ENCODE measurements around the gene CTAGE15. TPM values are rescaled to one million over a fixed set of nuclear protein-coding genes. Genes with fewer than 3 reads are reported as not detected.
A peak's percentile ranks its signal among the peaks of the same experiment; 100 is the strongest.
"Not testable (repeated sequence)": the region's sequence is repeated elsewhere in the genome, so short reads cannot be mapped to it uniquely, and the experiment has no call there.

CTAGE15 gene
- total and polyA plus RNA-seq, 2 experiments from 2014 or later: 1.6 TPM; not detected in 1

DNA sequence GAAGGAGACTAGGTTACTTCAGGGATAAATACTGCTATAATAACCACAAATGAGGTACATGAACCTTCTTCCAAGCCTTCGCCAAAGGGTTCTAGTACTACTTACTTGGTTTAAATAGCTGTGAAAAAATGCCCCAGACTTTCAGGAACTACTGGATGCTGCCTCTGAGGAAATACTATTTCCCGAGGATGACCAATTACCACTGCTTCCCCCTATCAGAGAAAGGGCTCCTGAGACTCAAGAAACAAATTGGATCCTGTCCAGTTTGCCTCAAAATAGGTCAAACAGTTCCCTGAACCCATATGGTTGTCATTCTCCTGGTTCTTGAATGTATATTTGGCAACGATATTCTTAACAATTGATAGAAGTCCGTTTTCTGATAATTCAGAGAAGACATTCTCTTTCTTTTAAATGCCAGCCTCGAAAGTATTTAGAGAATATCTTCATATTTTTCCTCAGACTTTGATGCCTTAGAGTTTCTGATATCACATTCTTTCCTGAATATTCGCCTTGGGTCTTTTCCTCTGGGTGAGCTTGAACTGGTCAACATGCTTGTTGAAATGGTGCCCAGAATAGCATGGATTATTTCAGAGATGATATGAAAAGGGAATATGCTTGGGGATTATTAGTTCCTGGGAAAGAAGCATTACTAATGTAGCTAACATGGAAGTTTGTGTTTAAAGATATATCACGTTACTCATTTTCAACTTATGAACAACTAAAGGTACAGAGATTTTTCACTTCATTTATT lies 28.1 kb upstream of the CTAGE15 start:
- H3K4me3 Mint-ChIP-seq; H3K27ac Mint-ChIP-seq; H3K4me2 ChIP-seq; H3K4me1 Mint-ChIP-seq; H3K9me2 ChIP-seq (ENCODE audit: insufficient read depth); H3K9me3 Mint-ChIP-seq; H3K27me3 ChIP-seq (ENCODE audit: insufficient read depth); H3F3A ChIP-seq (replicated peaks; ENCODE audit: low read depth); H3K27me3 Mint-ChIP-seq (ENCODE audit: insufficient read depth, low read depth, poor library complexity); H3K36me3 Mint-ChIP-seq (ENCODE audit: low read depth); H3K4me3 ChIP-seq; H3K36me3 ChIP-seq (ENCODE audit: insufficient read depth); H4K20me1 ChIP-seq (replicated peaks; ENCODE audit: insufficient read depth); H3K79me2 ChIP-seq (replicated peaks; ENCODE audit: insufficient read depth); H3K27ac ChIP-seq (ENCODE audit: low read depth); H3K4me1 ChIP-seq (ENCODE audit: insufficient read depth); ATAC-seq; H2AFZ ChIP-seq; DNase-seq (ENCODE audit: low spot score): not testable (repeated sequence)

DNA sequence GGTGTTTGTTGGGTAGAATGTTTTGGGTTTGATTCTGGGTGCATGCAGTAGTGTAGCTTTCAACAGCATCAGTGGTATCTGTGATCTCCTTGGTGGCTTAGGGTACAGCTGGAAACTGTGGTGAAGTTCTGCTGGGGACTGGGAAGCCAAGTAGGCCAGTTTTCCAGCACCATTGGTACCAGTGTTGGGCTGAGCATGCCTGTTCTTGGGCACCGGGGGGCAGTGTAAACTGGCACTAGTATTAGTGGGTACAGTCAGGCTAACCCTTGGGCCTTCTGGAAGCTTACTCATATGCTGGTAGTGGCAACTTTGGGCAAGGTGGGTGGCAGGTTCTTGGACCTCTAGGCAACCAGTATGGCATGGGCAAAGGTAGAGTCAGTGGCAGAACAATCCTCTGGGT lies 15.6 kb upstream of the CTAGE15 start:
- H3K4me1 Mint-ChIP-seq; H3K4me3 Mint-ChIP-seq; DNase-seq (ENCODE audit: low spot score); H3K27me3 ChIP-seq (ENCODE audit: insufficient read depth); H3K36me3 Mint-ChIP-seq (ENCODE audit: low read depth); H3K9me3 Mint-ChIP-seq; H4K20me1 ChIP-seq (replicated peaks; ENCODE audit: insufficient read depth); H3K9me2 ChIP-seq (ENCODE audit: insufficient read depth); H3K4me2 ChIP-seq; H3K27me3 Mint-ChIP-seq (ENCODE audit: insufficient read depth, low read depth, poor library complexity); H3K4me1 ChIP-seq (ENCODE audit: insufficient read depth); H3K27ac Mint-ChIP-seq; H3K4me3 ChIP-seq; H3K27ac ChIP-seq (ENCODE audit: low read depth); H3K36me3 ChIP-seq (ENCODE audit: insufficient read depth); H3F3A ChIP-seq (replicated peaks; ENCODE audit: low read depth); H2AFZ ChIP-seq; H3K79me2 ChIP-seq (replicated peaks; ENCODE audit: insufficient read depth): not testable (repeated sequence)
- peak; percentile 66 for ATAC-seq

DNA sequence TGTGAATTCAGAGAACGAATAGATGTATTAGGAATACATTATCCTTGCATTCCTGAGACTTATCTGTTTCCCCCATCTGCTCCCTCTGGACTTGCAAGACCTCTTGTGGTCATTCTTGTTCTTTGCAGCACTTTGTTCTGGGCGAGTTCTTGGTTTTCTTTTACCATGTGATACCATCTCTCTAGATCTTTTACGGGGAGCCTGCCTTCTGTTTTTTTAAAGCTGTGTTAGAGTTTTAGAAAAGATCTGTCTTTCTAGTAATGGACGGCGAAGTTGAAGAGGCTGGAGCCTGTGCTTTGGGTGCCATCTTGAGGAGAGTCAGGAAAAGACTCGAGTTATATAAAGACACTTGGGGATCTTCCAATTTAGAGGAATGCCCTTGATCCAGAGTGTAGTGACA lies 8.3 kb upstream of the CTAGE15 start:
- not testable (repeated sequence) for H3K4me3 Mint-ChIP-seq; H3K4me1 Mint-ChIP-seq; H2AFZ ChIP-seq; H3K9me2 ChIP-seq (ENCODE audit: insufficient read depth); H4K20me1 ChIP-seq (replicated peaks; ENCODE audit: insufficient read depth); H3K36me3 ChIP-seq (ENCODE audit: insufficient read depth); DNase-seq (ENCODE audit: low spot score); H3K27ac Mint-ChIP-seq; H3K4me1 ChIP-seq (ENCODE audit: insufficient read depth); H3F3A ChIP-seq (replicated peaks; ENCODE audit: low read depth); H3K27me3 Mint-ChIP-seq (ENCODE audit: insufficient read depth, low read depth, poor library complexity); H3K4me3 ChIP-seq; H3K9me3 Mint-ChIP-seq; H3K36me3 Mint-ChIP-seq (ENCODE audit: low read depth); H3K4me2 ChIP-seq; H3K79me2 ChIP-seq (replicated peaks; ENCODE audit: insufficient read depth); H3K27ac ChIP-seq (ENCODE audit: low read depth); H3K27me3 ChIP-seq (ENCODE audit: insufficient read depth)
- peak; percentile 93 for ATAC-seq
- TF ChIP-seq, protein P1, sequence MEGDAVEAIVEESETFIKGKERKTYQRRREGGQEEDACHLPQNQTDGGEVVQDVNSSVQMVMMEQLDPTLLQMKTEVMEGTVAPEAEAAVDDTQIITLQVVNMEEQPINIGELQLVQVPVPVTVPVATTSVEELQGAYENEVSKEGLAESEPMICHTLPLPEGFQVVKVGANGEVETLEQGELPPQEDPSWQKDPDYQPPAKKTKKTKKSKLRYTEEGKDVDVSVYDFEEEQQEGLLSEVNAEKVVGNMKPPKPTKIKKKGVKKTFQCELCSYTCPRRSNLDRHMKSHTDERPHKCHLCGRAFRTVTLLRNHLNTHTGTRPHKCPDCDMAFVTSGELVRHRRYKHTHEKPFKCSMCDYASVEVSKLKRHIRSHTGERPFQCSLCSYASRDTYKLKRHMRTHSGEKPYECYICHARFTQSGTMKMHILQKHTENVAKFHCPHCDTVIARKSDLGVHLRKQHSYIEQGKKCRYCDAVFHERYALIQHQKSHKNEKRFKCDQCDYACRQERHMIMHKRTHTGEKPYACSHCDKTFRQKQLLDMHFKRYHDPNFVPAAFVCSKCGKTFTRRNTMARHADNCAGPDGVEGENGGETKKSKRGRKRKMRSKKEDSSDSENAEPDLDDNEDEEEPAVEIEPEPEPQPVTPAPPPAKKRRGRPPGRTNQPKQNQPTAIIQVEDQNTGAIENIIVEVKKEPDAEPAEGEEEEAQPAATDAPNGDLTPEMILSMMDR (conservative IDR thresholded peaks at IDR 0.05; ENCODE audit: low read depth in 2 of 2): peak in 1 of 2 experiments; percentile 48; a peak in 2 of 4 replicates

DNA sequence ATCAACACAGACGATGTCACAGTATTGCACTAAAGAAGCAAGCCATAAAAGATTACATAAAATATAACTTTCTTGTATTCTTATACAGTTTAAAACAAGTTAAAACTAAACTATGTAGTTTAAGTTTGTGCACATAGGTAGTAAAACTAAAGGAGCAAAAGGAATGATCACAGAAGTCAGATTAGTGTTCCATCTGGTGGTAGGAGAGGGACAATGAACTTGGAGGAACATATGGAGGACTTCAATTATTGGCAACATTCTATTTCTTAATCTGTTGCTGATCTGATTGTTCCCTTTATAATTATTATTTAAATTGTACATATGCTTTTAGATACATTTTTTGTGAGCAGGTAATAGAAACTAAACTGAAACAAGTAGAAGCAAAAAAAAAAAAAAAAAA lies 5.6 kb upstream of the CTAGE15 start:
- not testable (repeated sequence) for H3K27ac Mint-ChIP-seq; H3K27me3 Mint-ChIP-seq (ENCODE audit: insufficient read depth, low read depth, poor library complexity); H2AFZ ChIP-seq; H3K36me3 ChIP-seq (ENCODE audit: insufficient read depth); H3K4me3 ChIP-seq; H3K9me2 ChIP-seq (ENCODE audit: insufficient read depth); H3F3A ChIP-seq (replicated peaks; ENCODE audit: low read depth); H3K79me2 ChIP-seq (replicated peaks; ENCODE audit: insufficient read depth); H3K4me2 ChIP-seq; DNase-seq (ENCODE audit: low spot score); H4K20me1 ChIP-seq (replicated peaks; ENCODE audit: insufficient read depth); H3K4me3 Mint-ChIP-seq; H3K36me3 Mint-ChIP-seq (ENCODE audit: low read depth); H3K27ac ChIP-seq (ENCODE audit: low read depth); ATAC-seq; H3K4me1 Mint-ChIP-seq; H3K9me3 Mint-ChIP-seq; H3K27me3 ChIP-seq (ENCODE audit: insufficient read depth); H3K4me1 ChIP-seq (ENCODE audit: insufficient read depth)

DNA sequence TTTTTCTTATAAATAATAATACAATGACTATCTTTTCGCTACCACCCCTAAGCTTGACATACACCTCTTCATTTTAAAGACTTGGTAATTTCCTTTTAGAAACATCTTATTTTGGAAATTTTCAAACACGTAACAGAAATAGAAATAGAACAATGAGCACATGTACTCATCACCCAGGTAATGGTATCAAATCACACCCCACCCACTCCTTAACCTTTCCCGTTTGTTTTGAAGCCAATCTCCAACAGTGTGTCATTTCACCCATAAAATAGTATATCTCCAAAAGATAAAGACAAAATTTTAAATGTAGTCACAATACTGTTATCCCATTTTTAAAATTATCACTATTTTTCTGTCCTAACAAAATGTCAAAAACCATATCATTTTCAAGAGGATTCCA lies 16.6 kb downstream of the CTAGE15 start:
- H3K36me3 ChIP-seq (ENCODE audit: insufficient read depth); H4K20me1 ChIP-seq (replicated peaks; ENCODE audit: insufficient read depth); H3K9me3 Mint-ChIP-seq; H3K4me1 Mint-ChIP-seq; H3K36me3 Mint-ChIP-seq (ENCODE audit: low read depth); H3K4me3 Mint-ChIP-seq; H3K4me1 ChIP-seq (ENCODE audit: insufficient read depth); H3K9me2 ChIP-seq (ENCODE audit: insufficient read depth); ATAC-seq; H3K4me2 ChIP-seq; H2AFZ ChIP-seq; H3K27ac ChIP-seq (ENCODE audit: low read depth); H3K4me3 ChIP-seq; H3K27me3 ChIP-seq (ENCODE audit: insufficient read depth); H3K27me3 Mint-ChIP-seq (ENCODE audit: insufficient read depth, low read depth, poor library complexity); H3F3A ChIP-seq (replicated peaks; ENCODE audit: low read depth); DNase-seq (ENCODE audit: low spot score); H3K79me2 ChIP-seq (replicated peaks; ENCODE audit: insufficient read depth); H3K27ac Mint-ChIP-seq: not testable (repeated sequence)

DNA sequence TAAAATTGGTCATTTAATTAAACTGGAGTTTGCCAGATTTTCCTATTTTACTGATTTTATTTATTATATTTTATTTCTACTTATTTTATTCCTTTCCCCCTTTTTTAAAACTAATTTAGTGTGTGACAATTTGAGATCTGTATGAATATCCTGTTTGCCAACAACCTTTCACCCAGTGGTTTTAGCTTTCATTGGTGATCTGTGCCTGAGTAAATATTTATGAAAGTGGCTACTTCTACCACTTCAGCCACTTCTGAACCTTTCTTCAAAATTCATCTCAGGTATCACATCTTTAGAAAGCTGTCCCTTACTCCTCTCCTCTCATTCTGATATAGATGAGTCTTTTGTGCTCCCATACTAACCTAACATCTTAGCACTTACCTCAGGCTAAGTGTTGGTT lies 18.3 kb downstream of the CTAGE15 start:
- not testable (repeated sequence) for H3K4me3 Mint-ChIP-seq

More for the DNA sequence above, 18.3 kb downstream of the CTAGE15 start:
- not testable (repeated sequence) for H4K20me1 ChIP-seq (replicated peaks; ENCODE audit: insufficient read depth); H3K27me3 Mint-ChIP-seq (ENCODE audit: insufficient read depth, low read depth, poor library complexity); ATAC-seq; H3K27me3 ChIP-seq (ENCODE audit: insufficient read depth); H3K27ac Mint-ChIP-seq; H3K36me3 ChIP-seq (ENCODE audit: insufficient read depth); H3K9me3 Mint-ChIP-seq; H3K79me2 ChIP-seq (replicated peaks; ENCODE audit: insufficient read depth); H3K9me2 ChIP-seq (ENCODE audit: insufficient read depth); H3K4me1 ChIP-seq (ENCODE audit: insufficient read depth); H3K4me1 Mint-ChIP-seq; H3K27ac ChIP-seq (ENCODE audit: low read depth); H2AFZ ChIP-seq; H3F3A ChIP-seq (replicated peaks; ENCODE audit: low read depth); H3K36me3 Mint-ChIP-seq (ENCODE audit: low read depth); H3K4me3 ChIP-seq; H3K4me2 ChIP-seq; DNase-seq (ENCODE audit: low spot score)
